IMR-90 (cell line): ENCODE measurements around the gene ANKRD6. TPM values are rescaled to one million over a fixed set of nuclear protein-coding genes. Genes with fewer than 3 reads are reported as not detected.

Experiments used
- ATAC-seq: fragments of 200-7000 bp; cut with Tn5 transposase; 2 replicates; pipeline ENCODE4 v1.9.1; 2020; ENCODE audit warnings: low read depth, mild to moderate bottlenecking, moderate library complexity
- BruUV-seq: library from RNA; stranded (reverse); fragments of 400-500 nt; replicated peaks from 2 replicates; lab custom pipeline; 2021; lab: Mats Ljungman, UMichigan
- CTCF ChIA-PET: fragments of 300-600 bp; formaldehyde crosslinking; extraction: SDS; loops from one replicate; lab custom pipeline; 2021; ENCODE audit warnings: antibody characterized with exemption; lab: Yijun Ruan, JAX
- POLR2A ChIA-PET: fragments of 300-600 bp; sonication (Branson Sonifier 250); formaldehyde crosslinking; loops from one replicate; lab custom pipeline; 2022; ENCODE audit warnings: antibody characterized with exemption; ENCODE audit not compliant: unreplicated experiment; lab: Charles Lee
- DNase-seq: peaks from one replicate; pipeline ENCODE4 v3.0.0; 2013
- H2AFZ ChIP-seq: replicated peaks from 2 replicates; pipeline ENCODE3; 2013; ENCODE audit warnings: low read length, mild to moderate bottlenecking; ENCODE audit not compliant: poor library complexity
- H2AK5ac ChIP-seq: 2 replicates; pipeline ENCODE4 v1.6.1; 2013; ENCODE audit warnings: low read depth, low read length, inconsistent platforms
- H2AK9ac ChIP-seq: replicated peaks from 2 replicates; pipeline ENCODE3; 2013; ENCODE audit warnings: mild to moderate bottlenecking, low read depth, low read length, moderate library complexity; ENCODE audit not compliant: poor library complexity
- H2BK120ac ChIP-seq: 2 replicates; pipeline ENCODE4 v1.6.1; 2013; ENCODE audit warnings: low read depth, low read length, inconsistent platforms
- H2BK15ac ChIP-seq: 3 replicates; pipeline ENCODE4 v1.6.1; 2013; ENCODE audit warnings: low read depth, low read length, inconsistent platforms
- H2BK20ac ChIP-seq: 2 replicates; pipeline ENCODE4 v1.6.1; 2013; ENCODE audit warnings: low read depth, mild to moderate bottlenecking, inconsistent platforms, low read length, moderate library complexity
- H2BK5ac ChIP-seq: 2 replicates; pipeline ENCODE4 v1.6.1; 2013; ENCODE audit warnings: mild to moderate bottlenecking, low read depth, low read length, inconsistent platforms; ENCODE audit not compliant: poor library complexity, severe bottlenecking
- H3K14ac ChIP-seq: replicated peaks from 2 replicates; pipeline ENCODE4 v1.6.1; 2013; ENCODE audit warnings: low read depth, low read length, inconsistent platforms
- H3K18ac ChIP-seq: 2 replicates; pipeline ENCODE4 v1.6.1; 2013; ENCODE audit warnings: low read depth, low read length, control low read depth
- H3K23ac ChIP-seq: 2 replicates; pipeline ENCODE4 v1.6.1; 2013; ENCODE audit warnings: low read depth, low read length, inconsistent platforms
- H3K27ac ChIP-seq: 2 replicates; pipeline ENCODE4 v1.5.1; 2013; ENCODE audit warnings: mild to moderate bottlenecking, control low read depth, low read length; ENCODE audit not compliant: insufficient read depth
- H3K27me3 ChIP-seq: 2 replicates; pipeline ENCODE4 v1.6.1; 2013; ENCODE audit warnings: low read length; ENCODE audit not compliant: control insufficient read depth, insufficient read depth
- H3K36me3 ChIP-seq: 2 replicates; pipeline ENCODE4 v1.6.1; 2013; ENCODE audit warnings: low read length, mixed read lengths; ENCODE audit not compliant: control insufficient read depth, insufficient read depth
- H3K4ac ChIP-seq: 2 replicates; pipeline ENCODE4 v1.6.1; 2013; ENCODE audit warnings: low read depth, low read length, inconsistent platforms
- H3K4me1 ChIP-seq: 2 replicates; pipeline ENCODE4 v1.6.1; 2013; ENCODE audit warnings: low read length, mixed read lengths; ENCODE audit not compliant: control insufficient read depth, insufficient read depth
- H3K4me2 ChIP-seq: 2 replicates; pipeline ENCODE4 v1.6.1; 2013; ENCODE audit warnings: low read depth, mild to moderate bottlenecking, control low read depth, low read length, moderate library complexity
- H3K4me3 ChIP-seq: 2 replicates; pipeline ENCODE4 v1.5.1; 2013; ENCODE audit warnings: low read depth, mild to moderate bottlenecking, control low read depth, low read length, moderate library complexity; ENCODE audit not compliant: insufficient read depth
- H3K56ac ChIP-seq: 2 replicates; pipeline ENCODE4 v1.6.1; 2013; ENCODE audit warnings: low read length, inconsistent platforms; ENCODE audit not compliant: insufficient read depth; ENCODE audit errors: extremely low read depth
- H3K79me1 ChIP-seq, 2 experiments: 2 replicates each; pipeline ENCODE4 v1.6.1; 2013; ENCODE audit warnings: low read length in 2 of 2, inconsistent platforms in 1 of 2, low read depth in 1 of 2
- H3K9ac ChIP-seq: 2 replicates; pipeline ENCODE4 v1.6.1; 2013; ENCODE audit warnings: low read depth, low read length, control low read depth
- H3K9me1 ChIP-seq: 2 replicates; pipeline ENCODE4 v1.6.1; 2013; ENCODE audit warnings: low read length, inconsistent platforms; ENCODE audit not compliant: insufficient read depth
- H3K9me3 ChIP-seq: 2 replicates; pipeline ENCODE4 v1.6.1; 2013; ENCODE audit warnings: low read length; ENCODE audit not compliant: control insufficient read depth, insufficient read depth
- H4K20me1 ChIP-seq: 2 replicates; pipeline ENCODE4 v1.6.1; 2013; ENCODE audit warnings: low read length, inconsistent platforms; ENCODE audit not compliant: insufficient read depth
- H4K5ac ChIP-seq: 2 replicates; pipeline ENCODE4 v1.6.1; 2013; ENCODE audit warnings: mild to moderate bottlenecking, low read depth, low read length, control low read depth
- H4K8ac ChIP-seq, 2 experiments: 2 replicates each; pipeline ENCODE4 v1.6.1; 2013; ENCODE audit warnings: low read depth in 2 of 2, low read length in 2 of 2, control low read depth in 1 of 2, inconsistent platforms in 1 of 2
- H4K91ac ChIP-seq: 2 replicates; pipeline ENCODE4 v1.6.1; 2013; ENCODE audit warnings: low read depth, low read length, inconsistent platforms; ENCODE audit not compliant: insufficient read depth
- CTCF ChIP-seq: conservative IDR thresholded peaks from 2 replicates; pipeline ENCODE4 v1.5.1; 2012; ENCODE audit warnings: mild to moderate bottlenecking, low read depth, low read length, improper control_type of control experiment
- ELK1 ChIP-seq: fragments of 150-350 bp; IDR thresholded peaks from 2 replicates; pipeline ENCODE4 v1.6.1; 2016; ENCODE audit warnings: low read depth, mild to moderate bottlenecking, low read length, moderate library complexity, borderline replicate concordance
- FOS ChIP-seq: fragments of 150-350 bp; IDR thresholded peaks from 2 replicates; pipeline ENCODE4 v1.6.1; 2016; ENCODE audit warnings: low read depth, low read length
- MAFK ChIP-seq: IDR thresholded peaks from 2 replicates; pipeline ENCODE4 v1.6.1; 2012; ENCODE audit warnings: low read depth, low read length, improper control_type of control experiment
- MAZ ChIP-seq: IDR thresholded peaks from 2 replicates; pipeline ENCODE4 v1.6.1; 2012; ENCODE audit warnings: low read depth, mild to moderate bottlenecking, low read length, improper control_type of control experiment, moderate library complexity, borderline replicate concordance
- NFE2L2 ChIP-seq: fragments of 150-350 bp; IDR thresholded peaks from 2 replicates; pipeline ENCODE4 v1.6.1; 2016; ENCODE audit warnings: low read depth, mild to moderate bottlenecking, low read length
- POLR2A ChIP-seq: IDR thresholded peaks from 2 replicates; pipeline ENCODE4 v1.6.1; 2012; ENCODE audit warnings: mild to moderate bottlenecking, low read depth, low read length
- RCOR1 ChIP-seq: IDR thresholded peaks from 2 replicates; pipeline ENCODE4 v1.6.1; 2012; ENCODE audit warnings: mild to moderate bottlenecking, low read length, improper control_type of control experiment; ENCODE audit not compliant: insufficient replicate concordance
- RFX5 ChIP-seq: IDR thresholded peaks from 2 replicates; pipeline ENCODE4 v1.8.0; 2012; ENCODE audit warnings: low read depth, mild to moderate bottlenecking, low read length, moderate library complexity
- SMC3 ChIP-seq: fragments of 150-350 bp; IDR thresholded peaks from 2 replicates; pipeline ENCODE4 v1.6.1; 2016; ENCODE audit warnings: low read depth, mild to moderate bottlenecking, antibody characterized with exemption, low read length, moderate library complexity
- WGBS, 2 experiments: methylation state at CpG; one replicate each; pipeline versions ENCODE4 v1.1.5 to v1.1.7; 2013; ENCODE audit warnings: missing lambda C conversion rate in 2 of 2; ENCODE audit not compliant: insufficient read length in 1 of 2; ENCODE audit errors: extremely low coverage in 2 of 2; 5-methylcytosine and 5-hydroxymethylcytosine counted together
- dilution Hi-C: fragments of 300-500 bp; cut with HindIII; formaldehyde crosslinking; loops from one replicate; pipeline ENCODE4 v1.14.3; 2018; ENCODE audit warnings: low sequenced_read_pairs; ENCODE audit not compliant: unreplicated experiment
- in situ Hi-C: fragments of 300-500 bp; cut with MboI; formaldehyde crosslinking; loops from 3 replicates; pipeline ENCODE4 v1.14.3; 2019; ENCODE audit warnings: low sequenced_read_pairs, inconsistent platforms, mixed read lengths
- intact Hi-C: fragments of 100-400 bp; cut with micrococcal nuclease; formaldehyde crosslinking; loops from 2 replicates; pipeline ENCODE4 v1.10.0; 2022
- polyA plus RNA-seq, 3 experiments: library from polyadenylated mRNA; depleted of rRNA; stranded (reverse); fragments of >200 nt; gene quantifications; 2 replicates each; pipeline ENCODE4 v1.2.3, GENCODE V29; 2012; ENCODE audit warnings: low replicate concordance in 1 of 3
- total RNA-seq: library from RNA; depleted of rRNA; stranded (reverse); fragments of >200 nt; gene quantifications from 2 replicates; pipeline ENCODE4 v1.2.3, GENCODE V29; 2012

ANKRD6 gene
- total and polyA plus RNA-seq, 2 of the 4 experiments (the other 2 are of a cell fraction) = 0.12 to 0.18 TPM

- H4K8ac ChIP-seq = no peak overlapping the region
- H3K4ac ChIP-seq = no peak overlapping the region
- no peak overlapping the region for H2AK5ac ChIP-seq
- no peaks in the 10 kb centered on the region for H3K9me1 ChIP-seq
- H2BK20ac ChIP-seq = no peak overlapping the region
- H3K23ac ChIP-seq = no peak overlapping the region
- H3K27ac ChIP-seq = no peak overlapping the region
- H3K4me2 ChIP-seq = no peak overlapping the region
- no peak for TF ChIP-seq RCOR1
- TF ChIP-seq RFX5 = no peak
- TF ChIP-seq NFE2L2 = no peak
- no peak for TF ChIP-seq POLR2A
- TF ChIP-seq ELK1 = no peak
- no peak for TF ChIP-seq FOS
- no peak for TF ChIP-seq SMC3
- TF ChIP-seq CTCF = no peak
- TF ChIP-seq MAZ = no peak
- no peak for TF ChIP-seq MAFK
- H3K4me3 ChIP-seq = no peak overlapping the region
- 71% methylated on average over 3 of the region's 6 CpGs; no CpG with 5 or more reads in 1 of the 2 experiments for WGBS, 2 experiments
- ChIA-PET POLR2A (no interaction called here), CTCF (no interaction called here)
- H4K91ac ChIP-seq = no peak overlapping the region
- H2AK9ac ChIP-seq = no peak overlapping the region
- H3K27me3 ChIP-seq = no peaks in the 10 kb centered on the region
- no peaks in the 10 kb centered on the region for H3K9me3 ChIP-seq
- no peaks in the 10 kb centered on the region for H4K20me1 ChIP-seq
- no TSS peak for BruUV-seq
- ATAC-seq (no peak), DNase-seq (no peak)
- no peak overlapping the region for H3K9ac ChIP-seq
- no peak overlapping the region for H3K18ac ChIP-seq
- no peaks in the 10 kb centered on the region for H3K79me1 ChIP-seq
- H2BK120ac ChIP-seq = no peak overlapping the region
- H3K4me1 ChIP-seq = no peaks in the 10 kb centered on the region
- dilution Hi-C loops (no loop called here), intact Hi-C loops (no loop called here), in situ Hi-C loops (no loop called here)
- H3K36me3 ChIP-seq = no peaks in the 10 kb centered on the region
- no peak overlapping the region for H3K56ac ChIP-seq
- H2BK5ac ChIP-seq = no peak overlapping the region
- no peak overlapping the region for H4K5ac ChIP-seq
- H3K14ac ChIP-seq = no peak overlapping the region
- no peak overlapping the region for H2BK15ac ChIP-seq
- H2AFZ ChIP-seq = no peak overlapping the region
These were observed 45.9 kb upstream of the ANKRD6 start for GRCh38 chr6:89386917-89387491.
